Neural progenitor cell (in vitro differentiated cells): ENCODE data around the gene ZNF165.

ENCODE experiments used
- CTCF ChIP-seq: fragments of 200-600 bp; sonication (generic); IDR thresholded peaks from 2 replicates; pipeline ENCODE4 v1.5.1; 2017; ENCODE audit warnings: antibody characterized with exemption, mild to moderate bottlenecking
- EZH2phosphoT487 ChIP-seq: fragments of 200-600 bp; sonication (generic); IDR thresholded peaks from 2 replicates; pipeline ENCODE4 v1.6.1; 2017; ENCODE audit warnings: antibody characterized with exemption

- no peak for TF ChIP-seq CTCF
- no peak for TF ChIP-seq EZH2phosphoT487
Observed at GRCh38 chr6:28118217-28118616, 37.8 kb downstream of the ZNF165 start.
